GM12878 (cell line): ENCODE data around the gene CAPZB.

Source experiments
- CEBPB ChIP-seq, 2 experiments: fragments of 150-350 bp in 1 of 2; IDR thresholded peaks; 2 replicates each; pipeline ENCODE4 v1.6.1; 2012 to 2014; ENCODE audit warnings: low read depth in 2 of 2, low read length in 2 of 2, borderline replicate concordance in 1 of 2, inconsistent platforms in 1 of 2
- CTCF ChIP-seq, 3 experiments: IDR thresholded peaks in 2 of 3; conservative IDR thresholded peaks in 1 of 3; 2 replicates each; pipeline ENCODE4 v1.5.1; 2011; ENCODE audit warnings: low read depth in 3 of 3, low read length in 3 of 3, mild to moderate bottlenecking in 3 of 3, control low read depth in 2 of 3, moderate library complexity in 2 of 3, inconsistent platforms in 1 of 3, mixed read lengths in 1 of 3; ENCODE audit not compliant: control insufficient read depth in 2 of 3, insufficient read depth in 1 of 3; ENCODE audit errors: extremely low read depth in 1 of 3
- ESRRA ChIP-seq: IDR thresholded peaks from 2 replicates; pipeline ENCODE4 v1.6.1; 2012; ENCODE audit warnings: mild to moderate bottlenecking, low read length, improper control_type of control experiment
- MTA2 ChIP-seq: fragments of 450-650 bp; IDR thresholded peaks from 2 replicates; pipeline ENCODE4 v1.6.1; 2016; ENCODE audit warnings: low read depth, mild to moderate bottlenecking, moderate library complexity
- MYC ChIP-seq: IDR thresholded peaks from 2 replicates; pipeline ENCODE4 v1.6.1; 2011; ENCODE audit warnings: mild to moderate bottlenecking, low read length, moderate library complexity, inconsistent platforms; ENCODE audit not compliant: insufficient read depth, insufficient replicate concordance, insufficient read length, severe bottlenecking
- NFIC ChIP-seq: IDR thresholded peaks from 2 replicates; pipeline ENCODE4 v1.6.1; 2012; ENCODE audit warnings: low read depth, mild to moderate bottlenecking, inconsistent platforms, low read length, moderate library complexity
- REST ChIP-seq: IDR thresholded peaks from 2 replicates; pipeline ENCODE4 v1.6.1; 2012; ENCODE audit warnings: mild to moderate bottlenecking, low read depth, low read length
- TCF3 ChIP-seq: IDR thresholded peaks from 2 replicates; pipeline ENCODE4 v1.6.1; 2012; ENCODE audit warnings: low read depth, mild to moderate bottlenecking, low read length, borderline replicate concordance; ENCODE audit not compliant: insufficient read depth
- ZNF274 ChIP-seq: IDR thresholded peaks from one replicate; pipeline ENCODE4 v1.8.0; 2011; ENCODE audit not compliant: insufficient read length, insufficient read depth
- ZSCAN29 ChIP-seq: fragments of 450-650 bp; IDR thresholded peaks from 2 replicates; pipeline ENCODE4 v1.6.1; 2017; ENCODE audit warnings: mild to moderate bottlenecking, moderate library complexity

GRCh38 chr1:19444296-19445021 is 40.9 kb downstream of the CAPZB start:
- TF ChIP-seq TCF3 (no peak), MYC (no peak), REST (no peak), ZSCAN29 (no peak), CTCF (IDR thresholded peaks at IDR 0.05 in 2 of 3, conservative IDR thresholded peaks at IDR 0.05 in 1 of 3; ENCODE audit: control insufficient read depth in 2 of 3, extremely low read depth in 1 of 3, insufficient read depth in 1 of 3, low read depth in 3 of 3, low read length in 3 of 3) (no peak), NFIC (no peak), ZNF274 (no peak), CEBPB (IDR thresholded peaks at IDR 0.05; ENCODE audit: borderline replicate concordance in 1 of 2, low read depth in 2 of 2, low read length in 2 of 2) (no peak), ESRRA (no peak), MTA2 (no peak)
